ENCODE results near the gene HYI.

The HYI gene

GRCh38 chr1:43447891-43448708, 5.6 kb downstream of the HYI start:
- H3K4me3 ChIP-seq (ENCODE audit: low read length): no peak overlapping the region
- no peak for DNase-seq (ENCODE audit: low read depth)
- no peak for TF ChIP-seq CTCF (conservative IDR thresholded peaks at IDR 0.05; ENCODE audit: low read length)

- DNase-seq (ENCODE audit: low read depth): no peak
- no peak for TF ChIP-seq CTCF (conservative IDR thresholded peaks at IDR 0.05; ENCODE audit: low read length)
- no peak overlapping the region for H3K4me3 ChIP-seq (ENCODE audit: low read length)
These were observed 6.6 kb downstream of the HYI start for GRCh38 chr1:43446881-43447835.

GRCh38 chr1:43446388-43446740, 7.4 kb downstream of the HYI start:
- no peak for DNase-seq (ENCODE audit: low read depth)
- no peak for TF ChIP-seq CTCF (conservative IDR thresholded peaks at IDR 0.05; ENCODE audit: low read length)
- H3K4me3 ChIP-seq (ENCODE audit: low read length): no peak overlapping the region

- TF ChIP-seq CTCF (conservative IDR thresholded peaks at IDR 0.05; ENCODE audit: low read length): no peak
- no peak overlapping the region for H3K4me3 ChIP-seq (ENCODE audit: low read length)
- DNase-seq (ENCODE audit: low read depth): no peak
These were observed 7.9 kb downstream of the HYI start for GRCh38 chr1:43445606-43446387.

GRCh38 chr1:43444836-43445235, 8.9 kb downstream of the HYI start:
- no peak for DNase-seq (ENCODE audit: low read depth)

More at GRCh38 chr1:43444836-43445235, 8.9 kb downstream of the HYI start:
- TF ChIP-seq CTCF (conservative IDR thresholded peaks at IDR 0.05; ENCODE audit: low read length): no peak
- H3K4me3 ChIP-seq (ENCODE audit: low read length): no peak overlapping the region

Data from AG10803 (cell line).